HG03045 (cell line): ENCODE measurements around the gene MTHFD1L.

ENCODE experiments used
- ATAC-seq: cut with Tn5 transposase; IDR thresholded peaks from one replicate; pipeline ENCODE4 v1.9.1; 2021; ENCODE audit warnings: mild to moderate bottlenecking, moderate library complexity; ENCODE audit not compliant: unreplicated experiment

Gene MTHFD1L

DNA sequence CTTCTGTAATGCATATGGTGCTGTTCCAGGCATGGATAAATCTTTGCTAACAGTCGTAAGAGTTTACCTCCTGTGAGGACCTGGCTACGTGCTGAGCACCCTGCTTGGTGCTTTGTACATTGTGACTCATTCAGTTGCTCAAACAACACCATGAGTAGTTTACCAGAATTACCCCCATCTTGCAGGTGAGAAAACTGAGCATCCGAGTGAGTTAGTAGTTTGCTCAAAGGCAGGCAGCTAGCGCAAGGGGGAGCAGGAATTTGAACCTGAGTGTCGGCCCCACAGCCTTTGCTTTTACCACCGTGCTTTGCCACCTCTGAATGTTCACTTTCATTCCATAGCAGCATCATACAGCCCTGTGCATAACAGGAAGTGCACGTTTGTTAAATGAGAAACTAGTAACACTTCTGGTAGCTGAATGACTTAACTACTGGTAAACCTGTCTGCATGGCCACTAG is 121.9 kb downstream of the MTHFD1L start:
- no peak for ATAC-seq

DNA sequence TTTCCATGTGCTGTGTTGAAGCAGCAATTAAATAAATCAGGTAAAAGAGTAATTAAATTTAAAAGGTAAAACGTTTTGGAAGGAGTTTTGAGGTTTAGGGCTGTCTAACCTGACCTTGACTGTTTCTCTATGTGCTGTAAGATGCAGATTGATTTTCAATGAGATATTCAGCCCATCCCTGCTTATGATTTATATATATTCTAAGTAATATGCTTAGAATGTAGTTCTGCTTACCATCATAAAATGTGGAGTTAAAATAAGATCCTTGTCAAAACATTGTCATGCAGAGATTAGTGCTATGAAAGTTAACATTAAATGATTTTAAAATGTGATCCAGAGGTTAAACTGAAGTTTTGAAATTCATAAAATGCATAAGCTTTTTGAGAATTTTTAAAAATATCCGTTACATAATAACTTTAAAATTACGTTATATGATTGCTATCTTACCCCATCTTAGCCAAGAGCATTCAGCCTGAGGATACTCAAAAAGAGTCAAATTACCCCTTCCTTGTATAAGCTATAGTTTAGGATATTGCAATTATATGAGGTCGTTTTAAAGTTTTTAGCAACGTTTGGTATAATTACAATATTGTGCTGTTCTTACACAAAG is 122.5 kb downstream of the MTHFD1L start:
- ATAC-seq, result no peak

DNA sequence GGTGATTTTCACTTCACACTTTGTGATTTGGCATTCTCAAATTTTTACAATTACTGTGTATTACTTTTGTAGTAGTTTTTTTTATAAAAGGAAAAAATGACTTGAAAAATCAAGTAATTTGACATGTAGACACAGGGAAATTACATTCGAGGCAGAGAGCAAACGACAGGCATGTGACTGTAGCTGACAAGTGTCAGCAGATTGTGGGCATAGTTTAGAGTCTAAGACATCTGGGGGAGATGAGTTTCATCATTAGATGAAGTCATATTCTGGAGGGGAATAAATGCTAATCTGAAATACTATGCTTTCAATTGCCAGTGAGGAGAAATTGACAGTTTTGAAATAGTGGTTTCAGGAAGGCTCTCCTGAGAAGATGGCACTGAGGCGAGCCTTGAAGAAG is 126.0 kb downstream of the MTHFD1L start:
- no peak for ATAC-seq

DNA sequence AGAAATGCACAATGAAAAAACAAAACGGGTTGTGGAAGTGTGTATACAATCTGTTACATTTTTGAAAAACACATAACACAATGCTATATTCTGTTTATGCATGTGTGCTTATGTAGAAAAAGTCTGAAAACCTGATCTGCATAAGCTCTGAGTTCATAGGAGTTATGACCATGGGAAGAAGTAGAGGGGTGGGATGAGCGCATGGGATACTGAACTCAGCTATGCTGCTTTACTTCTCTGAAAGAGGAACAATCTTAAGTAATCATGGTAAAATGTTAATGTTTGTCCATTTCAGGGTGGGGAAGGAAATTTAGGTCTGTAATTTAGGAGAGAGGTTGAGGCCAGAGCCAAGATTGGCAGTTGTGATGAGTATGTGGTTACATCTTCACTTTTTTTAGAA is 126.8 kb downstream of the MTHFD1L start:
- no peak for ATAC-seq

DNA sequence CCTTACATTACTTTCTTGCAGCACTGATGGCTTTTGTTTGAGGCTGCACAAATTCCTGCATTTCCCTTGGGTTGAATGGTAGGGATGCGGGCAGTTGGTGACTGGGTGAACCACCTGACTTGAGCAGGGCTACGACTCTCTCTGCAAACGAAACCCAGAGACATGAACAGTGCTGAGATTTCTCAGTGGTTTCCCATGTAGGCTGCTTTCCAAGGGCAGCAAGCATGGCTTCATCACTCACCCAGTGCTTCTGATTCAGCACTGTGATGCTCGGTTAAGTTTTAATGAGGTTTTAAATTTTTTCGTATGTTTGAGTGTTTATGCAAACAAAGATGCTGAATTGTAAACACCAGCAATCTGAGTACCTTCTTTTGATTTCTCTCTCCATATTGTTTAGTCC is 127.2 kb downstream of the MTHFD1L start:
- ATAC-seq, result no peak

DNA sequence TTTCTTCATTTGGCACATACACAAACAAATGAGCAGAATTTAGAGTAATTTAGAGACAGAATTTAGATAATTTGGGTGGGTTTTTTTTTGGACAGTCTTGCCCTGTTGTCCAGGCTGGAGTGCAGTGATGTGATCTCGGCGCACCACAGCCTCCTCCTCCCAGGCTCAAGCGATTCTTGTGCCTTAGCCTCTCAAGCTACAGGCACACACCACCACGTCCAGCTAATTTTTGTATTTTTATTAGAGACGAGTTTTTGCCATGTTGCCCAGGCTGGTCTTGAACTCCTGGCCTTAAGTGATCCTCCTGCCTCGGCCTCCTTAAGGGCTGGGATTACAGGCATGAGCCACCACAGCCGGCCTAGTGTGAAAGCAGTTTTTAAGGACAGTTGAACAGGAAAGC is 127.8 kb downstream of the MTHFD1L start:
- ATAC-seq, result no peak

DNA sequence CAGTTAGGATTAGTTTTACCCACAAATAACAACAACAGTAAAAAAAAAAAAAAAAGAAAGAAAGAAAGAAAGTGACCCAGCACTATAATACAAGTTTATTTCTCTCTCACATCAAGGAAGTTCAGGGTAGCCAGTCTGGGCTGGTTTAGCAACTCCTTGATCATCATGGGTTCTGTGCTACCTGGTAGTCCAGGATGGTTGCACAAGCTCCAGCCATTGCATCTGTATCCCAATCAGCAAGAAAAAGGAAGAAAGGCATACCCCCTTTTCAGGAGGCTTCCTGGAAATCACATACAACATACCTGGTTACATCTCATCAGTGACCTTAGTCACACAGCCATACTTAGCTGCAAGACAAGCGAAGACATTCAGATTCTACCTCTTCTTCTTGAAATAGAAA is 128.5 kb downstream of the MTHFD1L start:
- no peak for ATAC-seq

DNA sequence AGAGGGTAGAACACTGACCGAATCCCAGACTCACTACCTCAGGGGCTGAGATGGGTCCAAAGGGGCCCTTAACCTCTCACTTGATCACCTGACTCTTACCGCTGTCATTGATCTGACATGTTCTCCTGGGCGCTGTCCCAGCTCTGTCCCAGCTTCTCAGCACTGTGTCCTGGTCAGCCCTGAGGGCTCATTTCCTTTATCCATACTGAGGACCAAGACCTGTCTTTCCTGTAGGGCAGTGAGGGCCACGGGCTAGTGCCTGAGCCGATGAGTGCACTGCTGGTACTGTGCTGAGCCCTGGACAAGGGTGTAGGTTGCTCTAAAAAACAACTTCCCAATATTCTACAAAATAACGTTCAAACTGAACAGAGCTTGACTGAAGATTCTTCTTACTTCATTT is 131.5 kb downstream of the MTHFD1L start:
- ATAC-seq, result no peak

DNA sequence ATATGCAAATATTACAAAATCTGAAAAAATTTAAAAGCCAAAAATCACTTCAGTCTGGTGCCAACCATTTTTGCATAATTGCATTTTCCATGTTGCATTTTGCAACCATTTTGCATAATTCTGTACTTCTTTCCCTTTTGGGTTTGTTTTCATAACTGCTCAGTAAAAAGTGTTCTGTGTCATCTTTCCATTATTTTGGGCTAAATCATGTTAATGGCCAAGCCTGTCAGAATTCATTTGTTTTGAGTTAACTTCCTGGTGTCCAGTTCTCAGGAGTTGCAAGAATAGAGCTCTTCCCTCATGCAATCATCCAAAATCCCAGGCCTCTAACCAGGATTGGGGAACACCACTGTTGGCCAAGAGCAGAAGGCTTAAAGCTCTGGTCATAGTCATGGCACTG is 133.6 kb downstream of the MTHFD1L start:
- ATAC-seq, result no peak

DNA sequence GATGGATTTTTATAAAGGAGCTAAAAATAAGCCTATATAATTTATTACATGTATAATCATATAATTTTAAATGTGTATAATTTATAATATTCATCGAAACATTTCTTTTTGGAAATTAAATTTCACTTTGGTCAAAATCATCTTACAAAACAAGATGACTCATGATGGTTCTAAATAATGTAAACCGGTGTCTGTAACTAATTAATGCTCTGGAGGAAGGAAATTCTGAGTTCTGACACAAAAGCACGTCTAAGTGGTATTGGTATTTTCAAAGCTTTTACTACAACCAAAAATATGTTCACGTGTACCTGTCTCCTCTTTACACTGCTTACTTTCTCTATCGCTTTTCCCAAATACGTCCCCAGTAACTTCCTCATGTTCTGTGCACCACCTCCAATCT is 134.1 kb downstream of the MTHFD1L start:
- no peak for ATAC-seq

DNA sequence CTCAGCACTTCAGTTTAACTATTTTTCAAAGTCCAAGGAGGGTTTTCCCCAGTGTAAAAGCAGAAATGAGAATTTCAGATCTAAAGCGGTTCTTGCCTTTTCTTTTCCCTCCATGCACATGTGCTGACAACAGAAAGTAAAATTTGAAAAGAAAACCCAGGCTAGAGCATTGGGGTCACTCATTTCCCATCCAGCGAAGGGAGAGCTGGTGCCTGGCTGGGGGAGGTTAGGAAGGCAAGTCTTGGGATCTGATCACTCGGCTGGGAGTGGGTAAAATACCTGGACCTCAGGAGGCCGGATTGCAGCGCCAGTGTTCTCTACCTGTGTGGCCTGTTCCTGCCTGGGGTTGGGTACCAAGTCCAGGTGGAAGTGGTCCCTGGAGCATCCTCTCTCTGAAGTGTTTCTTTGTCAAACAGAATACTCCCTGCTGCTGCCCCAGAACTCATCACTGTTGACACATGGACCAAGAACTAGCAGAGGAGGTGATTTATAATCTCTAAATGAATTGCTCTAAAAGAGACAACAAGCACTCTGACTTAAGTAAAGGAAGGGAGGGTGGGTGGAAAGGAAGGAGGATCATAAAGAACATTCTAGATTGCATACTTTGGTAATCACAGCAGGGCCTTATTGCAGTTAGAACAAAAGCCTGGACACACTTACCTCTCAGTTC is 136.0 kb downstream of the MTHFD1L start:
- peak; percentile 81 for ATAC-seq

DNA sequence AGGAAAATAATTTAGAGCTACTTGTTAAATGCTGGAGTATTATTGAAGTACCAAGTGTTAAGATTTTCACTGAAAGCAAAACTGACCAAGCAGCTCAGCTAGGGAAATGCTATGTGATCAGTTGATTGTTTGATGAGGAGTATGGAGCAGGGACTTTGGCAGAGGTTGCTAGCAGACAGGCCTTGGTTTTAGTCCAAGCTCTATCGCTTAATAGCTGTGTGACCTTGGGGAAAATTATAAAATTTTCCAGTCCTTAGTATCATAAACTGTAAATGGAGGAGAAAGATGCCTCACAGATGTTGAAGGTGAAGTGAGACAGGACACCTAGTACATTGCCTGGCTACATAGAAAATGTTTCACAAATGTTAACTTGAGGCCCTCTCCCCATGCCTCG is 136.6 kb downstream of the MTHFD1L start:
- ATAC-seq, result no peak

DNA sequence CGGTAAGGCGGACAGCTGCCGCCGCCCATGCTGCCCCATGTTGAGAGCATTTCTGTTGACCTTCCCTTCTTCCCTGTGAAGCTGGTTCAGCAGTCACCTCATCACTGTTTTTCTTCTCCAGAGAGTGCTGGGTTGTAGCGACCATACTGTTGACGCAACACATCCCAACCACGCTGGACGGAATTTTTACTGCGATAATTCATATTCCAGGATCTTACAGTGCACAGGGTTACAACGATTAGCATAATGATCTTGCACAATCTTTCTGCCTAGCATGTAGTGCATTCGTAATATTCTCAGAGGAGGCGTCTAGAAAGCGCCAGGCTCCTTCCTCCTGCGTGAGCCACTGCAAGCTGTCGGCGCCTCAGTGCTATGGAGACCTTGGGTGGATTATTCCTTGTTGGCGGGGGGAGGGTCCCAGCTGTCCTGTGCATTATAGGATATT is 137.0 kb downstream of the MTHFD1L start:
- no peak for ATAC-seq

DNA sequence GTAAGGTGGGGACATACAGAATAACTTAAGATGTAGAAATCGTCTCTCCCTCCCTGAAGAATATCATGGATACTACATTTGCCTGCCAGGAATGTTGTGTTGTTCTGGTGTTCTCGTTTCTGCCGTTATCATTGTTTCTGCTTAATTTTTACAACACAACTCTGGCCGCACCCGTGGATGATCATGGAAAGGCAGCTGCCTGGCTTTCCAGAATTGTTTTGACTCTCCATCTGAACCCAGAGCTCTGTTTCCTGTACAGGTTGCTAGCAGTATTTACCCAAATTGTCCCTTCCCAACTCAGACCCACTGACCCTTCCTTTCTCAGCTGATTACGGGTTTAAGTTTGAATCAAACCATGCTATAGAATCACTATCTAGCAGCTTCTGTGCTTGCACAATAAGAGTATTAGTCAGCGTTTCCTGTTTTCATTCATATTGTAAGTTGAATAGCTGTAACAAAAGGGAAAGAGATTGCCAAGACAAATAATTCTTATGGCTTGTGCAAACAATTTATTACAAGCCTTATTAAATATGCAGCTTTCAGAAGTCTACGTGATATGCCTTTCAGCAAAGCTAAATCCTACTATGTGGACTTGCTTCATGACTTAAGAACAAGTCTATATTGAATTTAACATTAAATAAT is 139.0 kb downstream of the MTHFD1L start:
- ATAC-seq, result no peak

DNA sequence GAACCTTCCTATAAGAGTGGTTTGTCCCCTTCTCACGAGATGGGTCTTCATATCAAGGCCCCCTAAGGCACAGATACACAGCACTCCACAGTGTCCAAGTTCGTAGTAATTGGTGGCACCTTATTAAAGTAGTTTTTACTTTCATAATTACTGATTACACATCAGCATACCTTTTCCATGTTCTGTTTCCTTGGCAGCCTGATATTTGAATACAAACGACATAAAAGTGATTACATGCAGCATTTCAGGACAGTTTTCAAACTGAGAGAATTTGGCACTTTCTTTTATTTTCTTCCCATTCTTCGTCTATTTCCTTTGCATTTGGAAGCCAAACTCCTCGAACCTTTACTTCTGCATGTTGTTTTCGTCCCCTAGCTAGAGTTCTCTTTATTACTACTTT is 139.7 kb downstream of the MTHFD1L start:
- ATAC-seq, result no peak

DNA sequence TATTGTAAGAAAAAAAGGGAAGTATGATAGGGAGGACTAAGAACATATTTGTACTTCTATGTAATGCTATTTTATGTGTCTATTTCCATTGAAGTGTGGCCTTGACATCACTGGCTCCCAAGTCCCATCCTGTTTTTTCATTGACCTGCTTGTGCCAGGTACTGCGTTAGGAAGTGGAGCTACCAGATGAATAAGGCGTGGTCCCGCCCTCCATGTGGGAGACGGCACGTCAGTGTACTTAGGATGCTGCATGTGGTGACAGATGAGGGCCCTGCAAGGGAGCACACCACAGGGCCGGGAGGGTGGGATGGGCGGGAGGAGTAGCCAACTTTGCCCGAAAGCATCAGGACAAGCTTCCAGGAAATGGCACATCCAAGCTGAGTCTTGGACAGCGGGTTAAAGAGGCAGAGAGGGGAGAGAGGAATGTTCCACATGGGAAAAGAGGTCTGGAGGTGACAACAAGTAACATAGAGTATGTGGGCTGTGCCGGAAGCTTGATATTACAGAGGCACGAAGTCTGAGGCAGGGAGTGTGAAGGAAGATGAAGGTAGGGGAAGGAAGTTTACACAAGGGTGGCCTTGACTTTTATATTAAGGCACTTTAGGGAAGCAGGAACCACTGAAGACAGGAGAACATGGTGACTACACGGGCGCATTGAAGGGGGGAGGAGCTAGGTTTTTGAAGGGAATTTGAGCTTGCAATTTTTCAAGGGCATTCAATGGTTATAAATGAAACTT is 140.6 kb downstream of the MTHFD1L start:
- ATAC-seq, result no peak

DNA sequence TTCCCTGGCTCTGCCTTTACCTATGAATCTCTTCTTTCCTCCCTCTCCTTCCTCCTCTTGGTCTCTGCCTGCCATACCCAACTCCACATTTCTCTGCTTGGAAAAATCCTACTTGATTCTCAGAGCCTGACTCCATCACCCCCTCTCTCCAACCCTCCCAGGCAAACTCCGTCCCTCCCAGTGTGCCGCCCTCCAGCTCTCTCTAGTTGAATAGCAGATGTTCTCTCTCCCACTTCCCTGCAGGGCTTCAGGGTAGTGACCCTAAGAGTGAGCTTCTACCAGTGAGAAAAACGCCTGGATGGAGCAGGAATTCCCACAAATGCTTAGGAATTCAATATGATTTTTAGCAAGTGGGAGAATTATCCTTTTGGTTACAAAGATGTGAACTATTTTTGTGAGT is 141.6 kb downstream of the MTHFD1L start:
- no peak for ATAC-seq

DNA sequence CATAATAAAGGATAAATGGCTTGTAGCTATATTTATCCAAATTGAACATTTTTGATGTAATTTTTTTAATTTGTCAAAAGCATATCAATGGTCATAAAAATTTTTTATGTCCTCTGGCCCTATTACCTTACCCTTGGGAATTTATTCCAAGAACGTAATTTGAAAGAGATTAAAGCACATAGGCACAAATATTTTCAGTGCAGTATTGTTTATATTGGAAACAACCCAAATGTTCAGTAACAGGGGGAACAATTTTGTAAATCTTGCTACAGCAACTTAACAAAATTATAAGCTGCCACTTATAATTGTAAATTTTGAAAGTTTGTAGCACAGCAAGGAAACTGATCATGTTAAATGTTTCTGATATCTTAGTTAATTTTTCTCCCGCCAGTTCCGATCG is 142.4 kb downstream of the MTHFD1L start:
- no peak for ATAC-seq

DNA sequence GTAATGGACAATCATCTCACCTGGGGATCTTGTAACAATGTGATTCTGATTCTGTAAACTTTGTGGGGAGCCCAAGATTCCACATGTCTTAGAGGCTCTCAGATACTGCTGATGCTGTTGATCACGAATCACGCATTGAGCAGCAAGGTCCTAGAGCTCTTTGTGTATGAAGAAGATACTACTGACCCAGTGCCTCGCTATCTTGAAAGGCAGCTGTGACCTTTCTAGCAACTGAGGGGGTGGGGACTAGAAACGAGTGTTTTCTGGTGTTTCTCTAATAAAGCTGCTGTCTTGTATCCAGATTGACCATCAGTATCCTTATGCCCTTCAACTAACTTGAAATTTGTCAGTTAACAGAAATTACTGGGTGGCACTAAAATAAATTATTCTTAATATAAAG is 142.9 kb downstream of the MTHFD1L start:
- no peak for ATAC-seq

DNA sequence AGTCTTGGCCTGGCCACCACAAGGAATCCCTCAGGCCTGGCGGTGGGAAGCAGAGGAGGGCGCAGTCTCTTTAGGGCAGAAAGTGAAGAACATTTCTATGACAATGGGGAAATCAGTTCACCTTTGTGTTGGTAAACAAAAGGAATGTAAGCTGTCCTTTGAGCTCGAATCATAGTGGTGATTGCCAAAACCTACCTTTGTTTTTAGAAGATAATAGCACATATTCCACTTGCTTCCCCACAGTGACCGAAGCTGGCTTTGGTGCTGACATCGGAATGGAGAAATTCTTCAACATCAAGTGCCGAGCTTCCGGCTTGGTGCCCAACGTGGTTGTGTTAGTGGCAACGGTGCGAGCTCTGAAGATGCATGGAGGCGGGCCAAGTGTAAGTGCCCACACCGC is 144.1 kb downstream of the MTHFD1L start:
- no peak for ATAC-seq

DNA sequence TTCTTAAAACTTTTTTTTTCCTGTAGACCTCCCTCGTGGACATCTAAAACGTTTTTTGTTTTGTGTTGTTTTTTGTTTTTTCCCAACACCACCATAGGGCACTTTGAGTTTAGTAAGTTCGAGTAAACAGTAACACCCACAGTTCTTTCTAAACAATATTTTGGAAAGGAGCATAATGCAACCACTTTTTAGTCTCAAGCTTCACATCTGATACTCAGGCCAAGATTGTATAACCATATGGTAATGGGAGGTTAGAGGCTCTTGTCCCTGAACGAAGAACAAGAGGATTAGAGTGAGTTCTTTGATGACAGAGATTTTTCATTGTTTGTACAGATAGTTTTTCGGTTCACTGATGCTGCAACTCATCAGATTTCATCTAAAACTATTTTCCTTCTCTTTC is 144.6 kb downstream of the MTHFD1L start:
- ATAC-seq, result no peak
